ENCODE data around the gene SSR3.

DNA sequence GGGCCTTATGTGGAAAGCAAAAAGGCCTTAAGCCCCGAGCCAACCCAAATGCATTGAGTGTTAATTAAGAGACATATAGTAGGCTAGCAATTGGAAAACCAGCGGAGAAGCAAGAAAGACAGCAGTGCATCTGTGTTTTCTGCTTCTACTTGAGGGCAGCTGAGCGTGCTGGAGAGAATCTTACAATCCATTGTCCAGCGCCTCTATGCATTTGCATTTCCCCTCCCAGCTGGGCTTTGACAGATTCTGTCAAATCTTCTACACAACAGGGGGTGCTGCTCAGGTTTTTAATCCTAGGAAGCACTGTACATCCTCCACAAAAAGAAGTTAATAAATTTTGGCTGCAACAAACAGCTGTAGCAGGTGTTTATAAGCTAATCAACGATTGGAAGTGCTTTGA, 23.9 kb downstream of the SSR3 start:
- TF ChIP-seq REST (IDR thresholded peaks at IDR 0.05; ENCODE audit: insufficient read depth in 1 of 2, low read depth in 2 of 2, low read length in 2 of 2) (no peak), SIN3A (IDR thresholded peaks at IDR 0.05; ENCODE audit: borderline replicate concordance, insufficient read depth, low read length) (no peak), TAF1 (IDR thresholded peaks at IDR 0.05; ENCODE audit: borderline replicate concordance, insufficient read depth, low read length) (no peak)
